ENCODE data around the gene LZTS3.
"Not testable (repeated sequence)": the region's sequence is repeated elsewhere in the genome, so short reads cannot be mapped to it uniquely, and the experiment has no call there.

Gene LZTS3

GRCh38 chr20:3162080-3162611 lies 11.2 kb downstream of the LZTS3 start:
- TF ChIP-seq CTCF (IDR thresholded peaks at IDR 0.05; ENCODE audit: control insufficient read depth, insufficient read depth, low read depth, low read length, missing control alignments): no peak
- DNase-seq (ENCODE audit: low read depth): no peak
- H3K4me3 ChIP-seq (ENCODE audit: control insufficient read depth, low read depth, low read length): no peak overlapping the region

- no peak overlapping the region for H3K4me3 ChIP-seq (ENCODE audit: control insufficient read depth, low read depth, low read length)
- TF ChIP-seq CTCF (IDR thresholded peaks at IDR 0.05; ENCODE audit: control insufficient read depth, insufficient read depth, low read depth, low read length, missing control alignments): no peak
- DNase-seq (ENCODE audit: low read depth): no peak
These were observed 11.9 kb downstream of the LZTS3 start for GRCh38 chr20:3161316-3162079.

GRCh38 chr20:3160418-3160817 lies 12.9 kb downstream of the LZTS3 start:
- no peak for DNase-seq (ENCODE audit: low read depth)
- H3K4me3 ChIP-seq (ENCODE audit: control insufficient read depth, low read depth, low read length): no peak overlapping the region
- TF ChIP-seq CTCF (IDR thresholded peaks at IDR 0.05; ENCODE audit: control insufficient read depth, insufficient read depth, low read depth, low read length, missing control alignments): no peak

GRCh38 chr20:3158968-3159431 lies 14.3 kb downstream of the LZTS3 start:
- TF ChIP-seq CTCF (IDR thresholded peaks at IDR 0.05; ENCODE audit: control insufficient read depth, insufficient read depth, low read depth, low read length, missing control alignments): no peak
- no peak for DNase-seq (ENCODE audit: low read depth)
- H3K4me3 ChIP-seq (ENCODE audit: control insufficient read depth, low read depth, low read length): peak overlapping the region; percentile 52

GRCh38 chr20:3157817-3158216 lies 15.5 kb downstream of the LZTS3 start:
- no peak for TF ChIP-seq CTCF (IDR thresholded peaks at IDR 0.05; ENCODE audit: control insufficient read depth, insufficient read depth, low read depth, low read length, missing control alignments)
- no peak for DNase-seq (ENCODE audit: low read depth)
- no peak overlapping the region for H3K4me3 ChIP-seq (ENCODE audit: control insufficient read depth, low read depth, low read length)

- DNase-seq (ENCODE audit: low read depth): no peak
- TF ChIP-seq CTCF (IDR thresholded peaks at IDR 0.05; ENCODE audit: control insufficient read depth, insufficient read depth, low read depth, low read length, missing control alignments): no peak
- no peak overlapping the region for H3K4me3 ChIP-seq (ENCODE audit: control insufficient read depth, low read depth, low read length)
These were observed 16.3 kb downstream of the LZTS3 start for GRCh38 chr20:3156811-3157619.

- H3K4me3 ChIP-seq (ENCODE audit: control insufficient read depth, low read depth, low read length); DNase-seq (ENCODE audit: low read depth): not testable (repeated sequence)
These were observed 21.2 kb downstream of the LZTS3 start for GRCh38 chr20:3152057-3152644.

All from AG09309 (cell line).